GM10266 (cell line): Measurements from ENCODE around the gene ADAMTS10.
A peak's percentile ranks its signal among the peaks of the same experiment; 100 is the strongest.

Source experiments
- DNase-seq: peaks from one replicate; pipeline ENCODE4 v3.0.0; 2012; ENCODE audit errors: extremely low spot score
- TF ChIP-seq, protein P1 (sequence below): IDR thresholded peaks from 2 replicates; pipeline ENCODE4 v1.5.1; 2012; ENCODE audit warnings: mild to moderate bottlenecking, low read depth; ENCODE audit not compliant: control insufficient read depth, insufficient read depth; ENCODE audit errors: missing control alignments

ADAMTS10 gene

DNA sequence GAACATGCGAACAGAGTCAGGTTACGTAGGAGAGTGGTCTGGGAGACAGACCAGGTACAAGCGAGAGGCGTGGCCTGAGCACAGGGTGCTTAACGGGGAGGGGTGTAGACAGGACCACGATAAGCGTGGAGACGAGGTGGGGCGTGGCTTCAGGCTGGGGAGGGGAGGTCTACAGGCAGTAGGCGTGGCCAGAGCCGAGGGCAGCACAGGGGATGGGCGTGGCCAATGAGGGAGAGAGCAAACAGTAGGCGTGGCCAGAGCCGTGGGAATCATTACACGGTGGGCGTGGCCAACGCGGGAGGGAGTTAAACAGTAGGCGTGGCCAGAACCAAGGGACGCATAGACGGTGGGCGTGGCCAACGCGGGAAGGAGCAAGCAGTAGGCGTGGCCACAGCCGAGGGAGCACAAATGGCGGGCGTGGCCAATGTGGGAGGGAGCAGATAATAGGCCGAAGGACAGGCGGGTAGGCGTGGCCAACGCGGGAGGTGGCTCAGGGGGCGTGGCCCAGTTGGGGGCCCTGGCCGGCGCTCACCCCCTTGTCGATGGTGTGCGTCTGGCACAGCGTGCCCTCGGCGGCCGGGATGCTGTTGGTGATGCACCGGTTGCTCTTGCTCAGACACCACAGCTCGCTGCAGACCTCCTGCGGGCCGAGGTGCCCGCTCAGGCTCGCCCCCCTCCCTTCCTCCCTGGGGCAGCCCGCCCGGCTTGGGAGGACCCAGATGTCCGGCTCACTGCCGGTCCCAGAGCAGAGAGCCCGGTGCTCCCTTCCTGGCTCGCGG, 18.1 kb downstream of the ADAMTS10 start:
- TF ChIP-seq, protein P1, sequence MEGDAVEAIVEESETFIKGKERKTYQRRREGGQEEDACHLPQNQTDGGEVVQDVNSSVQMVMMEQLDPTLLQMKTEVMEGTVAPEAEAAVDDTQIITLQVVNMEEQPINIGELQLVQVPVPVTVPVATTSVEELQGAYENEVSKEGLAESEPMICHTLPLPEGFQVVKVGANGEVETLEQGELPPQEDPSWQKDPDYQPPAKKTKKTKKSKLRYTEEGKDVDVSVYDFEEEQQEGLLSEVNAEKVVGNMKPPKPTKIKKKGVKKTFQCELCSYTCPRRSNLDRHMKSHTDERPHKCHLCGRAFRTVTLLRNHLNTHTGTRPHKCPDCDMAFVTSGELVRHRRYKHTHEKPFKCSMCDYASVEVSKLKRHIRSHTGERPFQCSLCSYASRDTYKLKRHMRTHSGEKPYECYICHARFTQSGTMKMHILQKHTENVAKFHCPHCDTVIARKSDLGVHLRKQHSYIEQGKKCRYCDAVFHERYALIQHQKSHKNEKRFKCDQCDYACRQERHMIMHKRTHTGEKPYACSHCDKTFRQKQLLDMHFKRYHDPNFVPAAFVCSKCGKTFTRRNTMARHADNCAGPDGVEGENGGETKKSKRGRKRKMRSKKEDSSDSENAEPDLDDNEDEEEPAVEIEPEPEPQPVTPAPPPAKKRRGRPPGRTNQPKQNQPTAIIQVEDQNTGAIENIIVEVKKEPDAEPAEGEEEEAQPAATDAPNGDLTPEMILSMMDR: no peak
- no peak for DNase-seq

DNA sequence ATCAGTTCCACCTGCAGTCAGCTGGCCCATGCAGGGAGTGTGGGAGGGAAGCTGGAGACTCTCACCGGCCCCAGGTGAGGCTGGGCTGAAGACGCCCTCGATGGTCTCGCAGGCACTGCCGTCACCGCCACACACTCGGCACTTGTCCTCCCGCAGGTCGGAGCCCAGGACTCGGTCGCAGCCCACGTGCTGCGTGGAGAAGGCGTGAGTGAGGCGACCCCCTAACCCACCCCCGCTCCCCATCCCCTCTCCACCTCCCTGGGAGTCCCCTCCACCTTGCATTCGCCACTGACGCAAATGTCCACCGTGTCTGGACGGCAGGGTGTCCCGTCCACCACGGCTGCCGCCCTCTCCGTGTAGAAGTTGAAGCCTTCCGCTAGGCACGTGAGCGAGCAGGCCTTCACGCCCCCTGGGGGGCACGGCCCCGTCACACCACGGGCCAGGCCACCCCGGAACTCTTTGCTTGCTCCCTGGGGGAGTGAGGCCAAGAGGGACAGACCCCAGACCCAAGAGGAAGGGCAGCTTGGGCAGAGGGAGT, 21.3 kb downstream of the ADAMTS10 start:
- TF ChIP-seq, protein P1: no peak
- DNase-seq: no peak

DNA sequence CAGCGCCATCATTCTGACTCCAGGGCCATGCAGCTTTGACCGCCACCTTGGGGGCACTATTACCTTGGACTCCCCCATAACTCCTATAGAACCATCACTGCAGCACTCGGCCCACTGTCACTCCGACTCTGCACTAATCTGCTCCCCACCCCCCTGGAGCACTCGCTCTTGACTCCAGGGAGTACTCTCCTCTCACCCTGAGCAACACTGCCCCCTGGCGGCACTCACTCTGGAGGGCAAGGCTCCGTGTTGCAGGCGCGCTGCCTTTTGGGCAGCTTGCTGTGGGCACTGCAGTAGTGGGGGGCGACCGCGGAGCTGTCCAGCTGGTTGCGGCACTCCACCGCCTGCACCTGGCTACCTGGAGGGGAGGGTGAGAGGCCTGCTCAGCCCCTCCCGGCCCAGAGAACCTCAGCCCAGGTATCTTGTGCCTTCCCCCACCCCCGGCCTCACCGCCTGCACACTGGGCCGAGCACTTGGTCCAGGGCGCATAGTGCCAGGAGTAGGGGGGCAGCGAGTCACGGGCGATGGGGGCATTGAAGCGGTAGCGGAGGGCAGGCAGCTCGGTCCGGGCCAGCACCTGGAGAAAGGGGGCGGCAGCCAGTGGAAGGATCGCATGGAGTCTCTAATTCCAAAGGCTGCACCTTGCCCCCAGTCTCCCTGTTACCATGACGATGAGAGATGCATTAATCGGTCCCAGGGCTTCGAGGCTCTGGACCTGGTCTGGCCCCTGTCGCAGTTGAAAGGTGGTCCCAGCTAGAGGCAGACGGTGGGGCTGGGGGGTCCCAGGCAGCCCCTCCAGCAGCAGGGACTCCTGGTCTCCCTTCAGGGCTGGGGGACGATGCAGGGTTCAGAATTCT, 24.4 kb downstream of the ADAMTS10 start:
- DNase-seq: peak; percentile 60
- TF ChIP-seq, protein P1: peak; percentile 51

DNA sequence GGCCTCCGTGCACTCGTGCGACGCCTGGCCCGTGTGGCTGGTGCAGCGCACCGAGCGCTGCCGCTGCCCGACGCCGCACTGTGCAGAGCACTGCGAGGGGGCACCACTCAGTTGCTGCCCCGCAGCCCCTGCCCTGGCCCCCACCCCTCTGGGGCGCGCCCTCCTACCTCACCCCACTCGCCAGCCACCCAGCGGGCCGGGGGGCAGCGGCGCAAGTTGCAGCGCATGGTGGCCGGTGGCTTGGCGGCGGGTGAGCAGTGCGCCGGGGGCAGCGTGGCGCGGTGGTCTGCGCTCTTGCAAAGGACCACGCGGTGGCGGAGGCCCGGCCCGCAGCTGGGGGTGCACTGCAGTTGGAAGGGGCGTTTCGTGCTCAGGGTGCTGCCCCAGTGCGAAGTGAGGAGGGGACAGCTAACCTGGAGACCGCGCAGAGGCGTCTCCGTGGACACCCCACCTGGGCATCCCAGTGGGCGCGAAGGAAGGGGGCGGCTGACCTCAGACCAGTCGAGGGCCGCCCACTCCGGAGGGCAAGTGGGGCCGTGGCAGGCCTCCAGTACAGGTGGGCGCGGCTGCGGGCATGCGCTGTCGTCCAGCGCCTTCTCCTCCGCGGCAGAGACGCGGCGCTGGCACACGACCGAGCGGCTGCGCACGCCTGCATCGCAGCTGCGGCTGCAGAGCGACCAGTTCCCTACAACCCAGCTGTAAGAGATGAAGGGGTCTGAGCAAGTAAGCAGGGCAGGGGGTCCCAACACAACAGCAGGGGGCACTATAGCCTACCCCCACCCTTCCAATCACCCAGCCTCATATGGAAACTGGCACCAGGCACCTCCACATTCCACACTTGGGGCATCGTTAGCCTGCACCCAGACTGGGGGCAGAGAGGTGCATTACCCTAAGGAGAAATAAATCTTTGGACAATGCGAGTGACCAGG, 25.3 kb downstream of the ADAMTS10 start:
- TF ChIP-seq, protein P1: no peak
- DNase-seq: peak; percentile 51

DNA sequence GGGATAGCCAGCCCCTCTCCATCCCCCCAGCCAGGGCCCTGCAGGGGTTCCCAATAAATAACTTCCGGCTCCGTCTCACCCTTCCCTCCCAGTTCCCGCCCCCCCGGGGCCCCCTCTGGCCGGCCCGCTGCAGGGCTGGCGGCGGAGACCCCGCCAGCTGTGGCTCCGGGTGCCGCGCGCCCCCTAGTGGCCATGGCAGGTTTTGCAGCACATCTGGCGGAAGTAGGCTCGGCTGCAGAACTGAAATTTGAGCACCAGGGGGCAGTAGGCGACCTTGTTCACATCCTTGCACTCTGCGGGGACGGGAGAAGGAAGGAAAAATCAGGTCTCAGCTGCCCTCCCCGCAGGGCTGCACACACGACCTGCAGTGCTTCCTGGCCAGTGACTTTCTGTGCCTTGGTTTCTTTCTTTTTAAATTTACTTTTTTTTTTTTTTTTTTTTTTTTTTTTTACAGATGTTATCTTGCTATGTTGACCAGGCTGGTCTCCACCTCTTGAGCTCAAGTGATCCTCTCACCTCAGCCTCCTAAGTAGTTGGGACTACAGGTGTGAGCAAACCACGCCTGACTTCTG, 29.7 kb downstream of the ADAMTS10 start:
- DNase-seq: peak; percentile 88
- TF ChIP-seq, protein P1: peak; percentile 100

DNA sequence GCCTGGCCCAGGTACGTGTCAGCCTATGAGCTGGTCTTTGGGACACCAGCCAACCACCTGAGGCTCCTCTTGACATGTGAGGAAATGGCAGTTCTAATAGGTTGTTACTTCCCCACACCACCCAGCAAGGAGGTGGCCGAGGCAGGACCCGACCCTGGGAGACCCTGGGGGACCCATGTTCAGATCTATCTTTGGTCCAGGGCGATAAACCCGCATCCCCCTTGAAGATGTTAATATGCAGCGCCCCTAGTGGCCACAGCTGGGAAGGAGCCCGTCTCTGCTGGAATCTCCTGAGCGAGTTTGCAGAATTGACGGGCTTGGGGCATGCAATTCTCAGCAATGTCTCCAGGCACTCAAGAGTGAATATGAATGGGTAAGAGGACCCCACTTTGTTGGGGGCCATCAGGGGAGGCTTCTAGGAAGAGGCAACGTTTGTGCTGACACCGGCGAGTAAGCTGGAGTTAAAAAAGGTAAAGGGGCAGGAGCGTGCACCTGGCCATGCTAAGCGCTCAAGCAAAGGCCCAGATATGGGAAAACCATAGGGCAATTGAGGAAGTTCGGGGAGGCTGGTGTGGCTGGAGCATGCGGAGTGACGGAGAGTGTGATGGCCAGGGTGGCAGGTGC, 31.8 kb downstream of the ADAMTS10 start:
- TF ChIP-seq, protein P1: peak; percentile 85

More for the DNA sequence above, 31.8 kb downstream of the ADAMTS10 start:
- DNase-seq: peak; percentile 84
